Calu3 (cell line): ENCODE results near the gene NELL1. TPM values are rescaled to one million over a fixed set of nuclear protein-coding genes. Genes with fewer than 3 reads are reported as not detected.

ENCODE experiments used
- BruUV-seq: library from RNA; stranded (reverse); fragments of 400-500 nt; replicated peaks from 2 replicates; lab custom pipeline; 2021; lab: Mats Ljungman, UMichigan
- CTCF ChIA-PET: fragments of 300-600 bp; sonication (Branson Sonifier 250); formaldehyde crosslinking; loops from one replicate; lab custom pipeline; 2022; ENCODE audit warnings: antibody characterized with exemption; lab: Charles Lee
- DNase-seq: peaks from one replicate; pipeline ENCODE4 v3.0.0; 2022
- H3K27ac Mint-ChIP-seq: one replicate; pipeline ENCODE4 v1.8.0; 2022; ENCODE audit warnings: mixed read lengths; ENCODE audit not compliant: unreplicated experiment
- H3K27me3 Mint-ChIP-seq: one replicate; pipeline ENCODE4 v1.8.0; 2022; ENCODE audit warnings: mixed read lengths; ENCODE audit not compliant: unreplicated experiment
- H3K36me3 Mint-ChIP-seq: one replicate; pipeline ENCODE4 v1.8.0; 2022; ENCODE audit warnings: mild to moderate bottlenecking, moderate library complexity, mixed read lengths; ENCODE audit not compliant: insufficient read depth, unreplicated experiment
- H3K4me1 Mint-ChIP-seq: one replicate; pipeline ENCODE4 v1.8.0; 2022; ENCODE audit warnings: mild to moderate bottlenecking, low read depth, mixed read lengths; ENCODE audit not compliant: unreplicated experiment
- H3K4me3 Mint-ChIP-seq: one replicate; pipeline ENCODE4 v1.8.0; 2022; ENCODE audit warnings: mild to moderate bottlenecking, low read depth, moderate library complexity, mixed read lengths; ENCODE audit not compliant: unreplicated experiment
- H3K9me3 Mint-ChIP-seq: one replicate; pipeline ENCODE4 v1.8.0; 2022; ENCODE audit warnings: low read depth, mixed read lengths; ENCODE audit not compliant: unreplicated experiment
- intact Hi-C: fragments of 100-400 bp; cut with micrococcal nuclease; formaldehyde crosslinking; loops from one replicate; pipeline ENCODE4 v1.10.0; 2022; ENCODE audit not compliant: unreplicated experiment
- total RNA-seq: library from RNA; stranded (reverse); gene quantifications from 2 replicates; pipeline ENCODE4 v1.2.3, GENCODE V29; 2022
- TF ChIP-seq, protein P1 (sequence below): fragments of 200-600 bp; IDR thresholded peaks from one replicate; pipeline ENCODE4 v1.8.0; 2022; ENCODE audit warnings: antibody characterized with exemption; ENCODE audit not compliant: unreplicated experiment

NELL1 gene
- total RNA-seq, 1 experiment from 2014 or later, result not detected

DNA sequence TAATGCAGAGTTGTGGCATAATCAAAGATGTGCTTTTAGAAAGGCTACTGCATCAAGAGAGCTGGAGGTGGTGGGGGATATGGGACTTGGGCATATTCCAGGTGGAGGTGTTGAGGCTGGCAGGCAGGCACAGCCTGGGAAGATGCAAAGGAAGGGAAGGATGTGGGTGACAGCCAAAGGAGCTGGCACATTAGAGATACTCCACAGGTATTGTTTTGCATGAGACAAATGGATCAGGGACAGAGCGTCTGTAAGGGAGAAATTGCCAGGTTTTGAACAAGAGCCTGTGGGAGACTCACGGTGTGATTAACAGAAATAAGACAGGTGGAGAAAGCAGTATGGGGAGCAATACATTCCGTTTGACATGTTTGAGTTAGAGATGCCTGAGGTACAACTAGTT, 263.7 kb downstream of the NELL1 start:
- no peaks in the 10 kb centered on the region for H3K27me3 Mint-ChIP-seq
- CTCF ChIA-PET, result no interaction called here
- BruUV-seq, result no TSS peak
- TF ChIP-seq, protein P1, sequence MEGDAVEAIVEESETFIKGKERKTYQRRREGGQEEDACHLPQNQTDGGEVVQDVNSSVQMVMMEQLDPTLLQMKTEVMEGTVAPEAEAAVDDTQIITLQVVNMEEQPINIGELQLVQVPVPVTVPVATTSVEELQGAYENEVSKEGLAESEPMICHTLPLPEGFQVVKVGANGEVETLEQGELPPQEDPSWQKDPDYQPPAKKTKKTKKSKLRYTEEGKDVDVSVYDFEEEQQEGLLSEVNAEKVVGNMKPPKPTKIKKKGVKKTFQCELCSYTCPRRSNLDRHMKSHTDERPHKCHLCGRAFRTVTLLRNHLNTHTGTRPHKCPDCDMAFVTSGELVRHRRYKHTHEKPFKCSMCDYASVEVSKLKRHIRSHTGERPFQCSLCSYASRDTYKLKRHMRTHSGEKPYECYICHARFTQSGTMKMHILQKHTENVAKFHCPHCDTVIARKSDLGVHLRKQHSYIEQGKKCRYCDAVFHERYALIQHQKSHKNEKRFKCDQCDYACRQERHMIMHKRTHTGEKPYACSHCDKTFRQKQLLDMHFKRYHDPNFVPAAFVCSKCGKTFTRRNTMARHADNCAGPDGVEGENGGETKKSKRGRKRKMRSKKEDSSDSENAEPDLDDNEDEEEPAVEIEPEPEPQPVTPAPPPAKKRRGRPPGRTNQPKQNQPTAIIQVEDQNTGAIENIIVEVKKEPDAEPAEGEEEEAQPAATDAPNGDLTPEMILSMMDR, result no peak
- H3K36me3 Mint-ChIP-seq, result no peaks in the 10 kb centered on the region
- H3K9me3 Mint-ChIP-seq, result peaks cover 22% of the 10 kb centered on the region
- DNase-seq, result no peak
- no peak overlapping the region for H3K4me3 Mint-ChIP-seq
- H3K4me1 Mint-ChIP-seq, result no peaks in the 10 kb centered on the region
- H3K27ac Mint-ChIP-seq, result no peak overlapping the region
- intact Hi-C loops, result no loop called here

DNA sequence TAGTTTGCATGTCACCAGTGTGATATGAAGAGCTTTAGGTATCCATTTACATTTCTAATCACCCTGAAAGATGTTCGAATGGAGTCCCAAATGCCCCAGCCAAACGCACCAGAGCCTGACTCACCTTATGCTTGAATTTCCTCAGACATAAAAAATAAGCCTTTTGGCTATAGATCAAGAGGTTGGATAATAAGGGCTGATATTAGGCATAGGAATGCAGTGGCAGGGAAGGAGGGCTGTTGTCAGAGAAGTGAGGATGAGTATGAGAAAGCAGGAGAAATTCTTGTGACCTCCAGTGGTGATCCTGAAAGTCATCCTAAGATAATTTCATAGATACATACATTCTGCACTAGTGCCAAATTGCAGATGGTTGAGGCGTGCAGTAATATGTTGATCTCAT, 264.6 kb downstream of the NELL1 start:
- BruUV-seq, result no TSS peak
- intact Hi-C loops, result no loop called here
- Mint-ChIP-seq H3K4me3 (no peak overlapping the region), H3K27me3 (no peaks in the 10 kb centered on the region), H3K9me3 (peaks cover 25% of the 10 kb centered on the region), H3K27ac (no peak overlapping the region), H3K4me1 (no peaks in the 10 kb centered on the region), H3K36me3 (no peaks in the 10 kb centered on the region)
- CTCF ChIA-PET, result no interaction called here
- TF ChIP-seq, protein P1, result no peak
- no peak for DNase-seq

DNA sequence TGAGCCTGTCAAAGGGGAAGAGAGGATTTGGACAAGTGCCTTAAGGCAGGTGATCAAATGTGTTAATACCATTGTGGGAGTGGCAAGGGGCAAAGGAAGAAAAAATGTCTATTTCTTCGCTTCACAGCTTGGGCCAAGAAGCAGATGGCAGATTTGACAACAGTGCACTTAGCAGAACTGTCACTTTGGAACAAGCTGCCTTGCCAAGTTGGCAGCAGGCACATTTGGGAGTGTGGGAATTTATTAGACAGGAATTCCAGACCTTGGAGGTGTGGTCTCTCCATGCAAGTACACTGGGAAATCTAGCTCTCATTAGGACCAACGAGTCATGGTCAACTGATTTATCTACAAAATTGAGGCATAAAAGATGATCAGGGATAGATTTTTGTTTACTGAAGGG, 265.1 kb downstream of the NELL1 start:
- Mint-ChIP-seq H3K9me3 (peaks cover 26% of the 10 kb centered on the region), H3K27ac (no peak overlapping the region), H3K27me3 (no peaks in the 10 kb centered on the region), H3K36me3 (no peaks in the 10 kb centered on the region), H3K4me3 (no peak overlapping the region), H3K4me1 (no peaks in the 10 kb centered on the region)
- DNase-seq, result no peak
- intact Hi-C loops, result no loop called here
- TF ChIP-seq, protein P1, result no peak
- BruUV-seq, result no TSS peak
- CTCF ChIA-PET, result no interaction called here

DNA sequence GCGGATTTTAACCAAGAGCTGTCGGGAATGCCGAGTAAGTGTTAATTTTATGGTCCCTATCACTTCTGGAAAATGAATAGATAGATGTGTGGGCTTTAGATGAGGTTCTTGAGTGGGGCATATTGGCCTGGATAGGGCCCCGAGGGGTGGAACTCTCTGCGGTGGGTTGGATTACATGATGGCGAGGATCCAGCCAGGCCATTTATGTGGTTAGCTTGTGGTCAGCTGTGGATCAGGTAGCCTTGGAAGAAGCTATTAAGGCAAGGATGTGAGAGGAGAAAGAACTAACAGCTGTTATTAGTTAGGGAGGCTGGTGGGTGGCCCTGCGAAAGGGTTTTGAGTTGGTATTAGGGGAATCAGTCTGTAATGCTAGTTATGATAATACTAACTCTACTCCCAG, 268.4 kb downstream of the NELL1 start:
- Mint-ChIP-seq H3K9me3 (peaks cover 24% of the 10 kb centered on the region), H3K4me3 (no peak overlapping the region), H3K36me3 (no peaks in the 10 kb centered on the region), H3K4me1 (no peaks in the 10 kb centered on the region), H3K27me3 (no peaks in the 10 kb centered on the region), H3K27ac (no peak overlapping the region)
- BruUV-seq, result no TSS peak
- no peak for DNase-seq
- TF ChIP-seq, protein P1, result no peak
- intact Hi-C loops, result no loop called here
- CTCF ChIA-PET, result no interaction called here
